DND-41 (cell line): ENCODE measurements around the gene EXOSC1.
"Not testable (repeated sequence)": the region's sequence is repeated elsewhere in the genome, so short reads cannot be mapped to it uniquely, and the experiment has no call there.

ENCODE experiments used
- ATAC-seq: fragments of 200-7000 bp; cut with Tn5 transposase; 3 replicates; pipeline ENCODE4 v1.9.1; 2021; ENCODE audit warnings: low read depth; ENCODE audit not compliant: insufficient read depth
- DNase-seq: peaks from one replicate; pipeline ENCODE4 v3.0.0-alpha.2; 2020
- H2AFZ ChIP-seq: 2 replicates; pipeline ENCODE4 v1.6.0; 2012; ENCODE audit warnings: low read depth, low read length
- H3K27ac ChIP-seq: 2 replicates; pipeline ENCODE4 v1.5.1; 2012; ENCODE audit warnings: low read length, inconsistent platforms
- H3K27me3 ChIP-seq: fragments of 200-600 bp; sonication (generic); 2 replicates; pipeline ENCODE4 v1.6.0; 2012; ENCODE audit warnings: low read length, mild to moderate bottlenecking, inconsistent platforms; ENCODE audit not compliant: insufficient read depth, poor library complexity
- H3K36me3 ChIP-seq: 2 replicates; pipeline ENCODE4 v1.5.1; 2012; ENCODE audit warnings: low read length, inconsistent platforms; ENCODE audit not compliant: insufficient read depth
- H3K4me1 ChIP-seq: 2 replicates; pipeline ENCODE4 v1.5.1; 2012; ENCODE audit warnings: mild to moderate bottlenecking, low read length; ENCODE audit not compliant: insufficient read depth
- H3K4me2 ChIP-seq: 2 replicates; pipeline ENCODE4 v1.6.0; 2012; ENCODE audit warnings: mild to moderate bottlenecking, moderate library complexity, low read length, inconsistent platforms; ENCODE audit not compliant: insufficient read depth
- H3K4me3 ChIP-seq, 2 experiments: fragments of 200-600 bp in 1 of 2; shearing (Covaris generic) in 1 of 2; 2 replicates each; pipeline ENCODE4 v1.5.1; 2012 to 2016; ENCODE audit warnings: inconsistent platforms in 2 of 2, low read length in 2 of 2, mild to moderate bottlenecking in 2 of 2, low read depth in 1 of 2, moderate library complexity in 1 of 2
- H3K79me2 ChIP-seq: 2 replicates; pipeline ENCODE4 v1.6.0; 2012; ENCODE audit warnings: low read length, inconsistent platforms; ENCODE audit not compliant: insufficient read depth
- H3K9ac ChIP-seq: 2 replicates; pipeline ENCODE4 v1.6.0; 2012; ENCODE audit warnings: low read depth, mild to moderate bottlenecking, inconsistent platforms, low read length, moderate library complexity
- H3K9me3 ChIP-seq: 2 replicates; pipeline ENCODE4 v1.5.1; 2012; ENCODE audit warnings: low read length, moderate library complexity, mild to moderate bottlenecking, inconsistent platforms; ENCODE audit not compliant: insufficient read depth, severe bottlenecking
- H4K20me1 ChIP-seq: 2 replicates; pipeline ENCODE4 v1.6.0; 2012; ENCODE audit warnings: low read length; ENCODE audit not compliant: insufficient read depth
- EZH2 ChIP-seq: IDR thresholded peaks from 3 replicates; pipeline ENCODE4 v1.6.1; 2012; ENCODE audit warnings: borderline replicate concordance, low read depth, mild to moderate bottlenecking, moderate library complexity, low read length, inconsistent platforms; ENCODE audit not compliant: severe bottlenecking
- TF ChIP-seq, protein P1 (sequence below): IDR thresholded peaks from 2 replicates; pipeline ENCODE4 v1.5.1; 2012; ENCODE audit warnings: borderline replicate concordance, low read length, moderate library complexity, mild to moderate bottlenecking; ENCODE audit not compliant: poor library complexity, severe bottlenecking; ENCODE audit errors: extremely low read depth

Gene EXOSC1

DNA sequence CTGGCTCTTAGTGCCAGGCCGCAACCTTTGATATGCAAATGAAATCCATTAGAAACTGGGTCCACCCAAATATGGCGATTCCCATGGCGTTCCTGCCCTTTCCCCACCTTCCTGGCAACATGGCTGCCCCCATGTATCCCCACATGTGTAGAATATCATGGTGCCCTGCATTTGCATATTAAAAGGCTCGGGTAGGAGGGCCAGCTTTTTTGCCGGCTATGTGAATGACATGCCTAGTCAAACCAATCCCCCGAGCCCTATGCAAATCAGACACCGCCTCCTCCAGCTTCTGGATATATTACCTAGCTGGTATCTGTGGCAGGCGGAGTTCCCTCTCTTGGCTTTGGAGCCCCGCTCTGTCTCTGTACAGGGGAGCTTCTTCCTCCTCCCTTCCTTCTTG, 34.1 kb upstream of the EXOSC1 start:
- ATAC-seq: 0 out of 3 replicates have a peak, but pooled peaks have one; percentile 29
- H3K4me2 ChIP-seq: no peak overlapping the region
- no peak overlapping the region for H3K27ac ChIP-seq
- H3K79me2 ChIP-seq: peaks cover 29% of the 10 kb centered on the region
- H3K4me1 ChIP-seq: no peaks in the 10 kb centered on the region
- H4K20me1 ChIP-seq: peaks cover 8% of the 10 kb centered on the region; the same call in 1 of the 2 replicates
- no peaks in the 10 kb centered on the region for H3K9me3 ChIP-seq
- no peak overlapping the region for H3K4me3 ChIP-seq
- H3K27me3 ChIP-seq: no peaks in the 10 kb centered on the region
- DNase-seq: peak; percentile 25
- no peak overlapping the region for H3K9ac ChIP-seq
- no peak overlapping the region for H2AFZ ChIP-seq
- peaks cover 82% of the 10 kb centered on the region for H3K36me3 ChIP-seq
- TF ChIP-seq EZH2: no peak
- TF ChIP-seq, protein P1, sequence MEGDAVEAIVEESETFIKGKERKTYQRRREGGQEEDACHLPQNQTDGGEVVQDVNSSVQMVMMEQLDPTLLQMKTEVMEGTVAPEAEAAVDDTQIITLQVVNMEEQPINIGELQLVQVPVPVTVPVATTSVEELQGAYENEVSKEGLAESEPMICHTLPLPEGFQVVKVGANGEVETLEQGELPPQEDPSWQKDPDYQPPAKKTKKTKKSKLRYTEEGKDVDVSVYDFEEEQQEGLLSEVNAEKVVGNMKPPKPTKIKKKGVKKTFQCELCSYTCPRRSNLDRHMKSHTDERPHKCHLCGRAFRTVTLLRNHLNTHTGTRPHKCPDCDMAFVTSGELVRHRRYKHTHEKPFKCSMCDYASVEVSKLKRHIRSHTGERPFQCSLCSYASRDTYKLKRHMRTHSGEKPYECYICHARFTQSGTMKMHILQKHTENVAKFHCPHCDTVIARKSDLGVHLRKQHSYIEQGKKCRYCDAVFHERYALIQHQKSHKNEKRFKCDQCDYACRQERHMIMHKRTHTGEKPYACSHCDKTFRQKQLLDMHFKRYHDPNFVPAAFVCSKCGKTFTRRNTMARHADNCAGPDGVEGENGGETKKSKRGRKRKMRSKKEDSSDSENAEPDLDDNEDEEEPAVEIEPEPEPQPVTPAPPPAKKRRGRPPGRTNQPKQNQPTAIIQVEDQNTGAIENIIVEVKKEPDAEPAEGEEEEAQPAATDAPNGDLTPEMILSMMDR: no peak

- peaks cover 84% of the 10 kb centered on the region for H3K36me3 ChIP-seq
- peaks cover 25% of the 10 kb centered on the region for H3K79me2 ChIP-seq
- not testable (repeated sequence) for H3K4me3 ChIP-seq, H3K9ac ChIP-seq, DNase-seq, H2AFZ ChIP-seq, H3K9me3 ChIP-seq, ATAC-seq, H3K27me3 ChIP-seq, H3K4me1 ChIP-seq, H3K27ac ChIP-seq, H4K20me1 ChIP-seq, H3K4me2 ChIP-seq
Observed at GRCh38 chr10:97479410-97479809, 33.6 kb upstream of the EXOSC1 start.

- Histone ChIP-seq H3K4me1 (no peaks in the 10 kb centered on the region), H3K4me2 (no peak overlapping the region), H3K27ac (no peak overlapping the region), H3K36me3 (peaks cover 97% of the 10 kb centered on the region), H3K27me3 (no peaks in the 10 kb centered on the region), H3K9ac (no peak overlapping the region), H4K20me1 (no peaks in the 10 kb centered on the region), H3K4me3 (no peak overlapping the region), H2AFZ (no peak overlapping the region), H3K79me2 (0 out of 2 replicates have a peak, but pooled peaks cover 1% of the 10 kb centered on the region), H3K9me3 (no peaks in the 10 kb centered on the region)
- TF ChIP-seq EZH2: no peak
- TF ChIP-seq, protein P1: no peak
- ATAC-seq (no peak), DNase-seq (no peak)
Observed at GRCh38 chr10:97475936-97476594, 30.3 kb upstream of the EXOSC1 start.

- no peak overlapping the region for H3K4me3 ChIP-seq
- DNase-seq (no peak), ATAC-seq (no peak)
- no peak overlapping the region for H3K4me2 ChIP-seq
- no peak for TF ChIP-seq EZH2
- TF ChIP-seq, protein P1: no peak
- no peaks in the 10 kb centered on the region for H3K79me2 ChIP-seq
- no peaks in the 10 kb centered on the region for H3K4me1 ChIP-seq
- H2AFZ ChIP-seq: no peak overlapping the region
- no peak overlapping the region for H3K27ac ChIP-seq
- no peaks in the 10 kb centered on the region for H4K20me1 ChIP-seq
- no peaks in the 10 kb centered on the region for H3K27me3 ChIP-seq
- no peaks in the 10 kb centered on the region for H3K9me3 ChIP-seq
- peaks cover 96% of the 10 kb centered on the region for H3K36me3 ChIP-seq
- H3K9ac ChIP-seq: no peak overlapping the region
Observed at GRCh38 chr10:97474918-97475317, 29.1 kb upstream of the EXOSC1 start.

- not testable (repeated sequence) for DNase-seq, H3K27ac ChIP-seq, H3K4me2 ChIP-seq, H3K27me3 ChIP-seq, H2AFZ ChIP-seq, ATAC-seq, H3K79me2 ChIP-seq, H3K9ac ChIP-seq, H3K4me3 ChIP-seq, H3K4me1 ChIP-seq, H3K9me3 ChIP-seq, H4K20me1 ChIP-seq
- H3K36me3 ChIP-seq: peaks cover 92% of the 10 kb centered on the region
Observed at GRCh38 chr10:97468781-97469180, 23.0 kb upstream of the EXOSC1 start.
